ENCODE results near the gene SETD7. TPM values are rescaled to one million over a fixed set of nuclear protein-coding genes. Genes with fewer than 3 reads are reported as not detected.

The SETD7 gene
- total RNA-seq, 1 experiment from 2014 or later, result 32.2 TPM

DNA sequence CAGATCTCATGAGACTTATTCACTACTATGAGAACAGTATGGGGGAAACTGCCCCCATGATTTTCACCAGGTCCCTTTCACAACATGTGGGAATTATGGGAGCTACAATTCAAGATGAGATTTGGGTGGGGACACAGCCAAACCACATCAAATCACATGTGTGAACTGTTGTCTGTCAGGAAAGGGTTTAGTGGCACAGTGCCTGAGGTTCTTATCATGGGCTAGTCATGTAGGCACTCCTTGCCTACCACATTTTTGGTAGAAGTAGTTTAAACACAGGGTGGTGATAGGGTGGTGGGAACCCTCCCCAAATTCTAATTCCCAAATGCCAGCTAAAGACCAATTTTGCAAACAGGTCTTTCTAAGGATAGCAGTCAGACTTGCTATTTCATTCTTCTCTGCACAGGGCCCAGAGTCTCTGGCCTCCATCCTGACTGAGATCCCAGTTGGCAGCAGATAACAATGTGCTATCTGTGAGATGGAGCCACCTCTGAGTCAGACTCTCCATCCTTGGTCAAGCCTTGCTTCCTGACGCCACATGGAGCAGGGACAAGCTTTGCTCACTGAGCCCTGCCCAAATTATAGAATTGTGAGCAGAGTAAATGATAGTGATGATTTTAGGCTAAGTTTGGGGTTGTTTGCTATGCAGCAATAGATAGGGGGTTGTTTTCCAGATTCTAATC, 33.5 kb upstream of the SETD7 start:
- Mint-ChIP-seq H3K9me3 (ENCODE audit: unreplicated experiment) (peaks cover 10% of the 10 kb centered on the region), H3K36me3 (ENCODE audit: insufficient read depth, unreplicated experiment) (no peaks in the 10 kb centered on the region), H3K27me3 (ENCODE audit: insufficient read depth, unreplicated experiment) (no peaks in the 10 kb centered on the region), H3K27ac (ENCODE audit: unreplicated experiment) (no peak overlapping the region), H3K4me1 (ENCODE audit: low read depth, unreplicated experiment) (peaks cover 8% of the 10 kb centered on the region), H3K4me3 (ENCODE audit: unreplicated experiment) (no peak overlapping the region)
- ChIA-PET CTCF (no interaction called here), POLR2A (no interaction called here)
- Histone ChIP-seq H3K4me1 (peaks cover 17% of the 10 kb centered on the region; the same call in 1 of the 2 replicates), H3K36me3 (ENCODE audit: control insufficient read depth, insufficient read depth, low read length) (no peaks in the 10 kb centered on the region), H3K4me3 (ENCODE audit: low read depth, low read length) (no peak overlapping the region), H3K9me3 (no peaks in the 10 kb centered on the region), H3K27me3 (replicated peaks; ENCODE audit: control insufficient read depth, insufficient read depth, low read length) (no peaks in the 10 kb centered on the region)
- intact Hi-C loops (cut with micrococcal nuclease; ENCODE audit: unreplicated experiment), result no loop called here
- no TSS peak for BruUV-seq (replicated peaks)
- DNase-seq, result no peak
- TF ChIP-seq, protein P1, sequence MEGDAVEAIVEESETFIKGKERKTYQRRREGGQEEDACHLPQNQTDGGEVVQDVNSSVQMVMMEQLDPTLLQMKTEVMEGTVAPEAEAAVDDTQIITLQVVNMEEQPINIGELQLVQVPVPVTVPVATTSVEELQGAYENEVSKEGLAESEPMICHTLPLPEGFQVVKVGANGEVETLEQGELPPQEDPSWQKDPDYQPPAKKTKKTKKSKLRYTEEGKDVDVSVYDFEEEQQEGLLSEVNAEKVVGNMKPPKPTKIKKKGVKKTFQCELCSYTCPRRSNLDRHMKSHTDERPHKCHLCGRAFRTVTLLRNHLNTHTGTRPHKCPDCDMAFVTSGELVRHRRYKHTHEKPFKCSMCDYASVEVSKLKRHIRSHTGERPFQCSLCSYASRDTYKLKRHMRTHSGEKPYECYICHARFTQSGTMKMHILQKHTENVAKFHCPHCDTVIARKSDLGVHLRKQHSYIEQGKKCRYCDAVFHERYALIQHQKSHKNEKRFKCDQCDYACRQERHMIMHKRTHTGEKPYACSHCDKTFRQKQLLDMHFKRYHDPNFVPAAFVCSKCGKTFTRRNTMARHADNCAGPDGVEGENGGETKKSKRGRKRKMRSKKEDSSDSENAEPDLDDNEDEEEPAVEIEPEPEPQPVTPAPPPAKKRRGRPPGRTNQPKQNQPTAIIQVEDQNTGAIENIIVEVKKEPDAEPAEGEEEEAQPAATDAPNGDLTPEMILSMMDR (IDR thresholded peaks at IDR 0.05; ENCODE audit: insufficient read depth in 1 of 2, low read depth in 1 of 2, low read length in 1 of 2, severe bottlenecking in 1 of 2, unreplicated experiment in 1 of 2), result no peak

DNA sequence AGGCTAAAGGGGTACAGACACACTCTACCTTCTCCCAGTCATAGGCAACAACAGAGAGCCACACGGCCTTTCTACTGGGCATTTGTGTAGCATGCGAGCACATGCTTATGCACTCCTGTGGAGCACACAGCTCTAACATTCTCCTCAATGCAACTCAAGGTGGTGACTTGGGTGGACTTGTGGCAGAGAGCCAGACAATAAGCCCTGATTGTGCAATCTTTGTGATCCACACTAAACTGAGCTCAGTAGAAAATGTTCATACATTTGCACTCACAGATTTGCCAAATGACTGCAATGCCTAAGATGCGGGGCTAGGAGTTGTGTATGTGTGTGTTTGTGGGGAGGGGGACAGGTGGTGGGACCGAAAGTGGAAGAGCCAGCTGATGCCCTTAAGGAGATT, 31.4 kb upstream of the SETD7 start:
- Mint-ChIP-seq H3K27me3 (ENCODE audit: insufficient read depth, unreplicated experiment) (no peaks in the 10 kb centered on the region), H3K27ac (ENCODE audit: unreplicated experiment) (no peak overlapping the region), H3K4me3 (ENCODE audit: unreplicated experiment) (no peak overlapping the region), H3K36me3 (ENCODE audit: insufficient read depth, unreplicated experiment) (no peaks in the 10 kb centered on the region), H3K4me1 (ENCODE audit: low read depth, unreplicated experiment) (peaks cover 3% of the 10 kb centered on the region), H3K9me3 (ENCODE audit: unreplicated experiment) (peaks cover 10% of the 10 kb centered on the region)
- DNase-seq, result no peak
- peaks cover 5% of the 10 kb centered on the region; the same call in 1 of the 2 replicates for H3K4me1 ChIP-seq
- no TSS peak for BruUV-seq (replicated peaks)
- H3K27me3 ChIP-seq (replicated peaks; ENCODE audit: control insufficient read depth, insufficient read depth, low read length), result no peaks in the 10 kb centered on the region
- no peaks in the 10 kb centered on the region for H3K36me3 ChIP-seq (ENCODE audit: control insufficient read depth, insufficient read depth, low read length)
- POLR2A ChIA-PET, result no interaction called here
- CTCF ChIA-PET, result no interaction called here
- H3K4me3 ChIP-seq (ENCODE audit: low read depth, low read length), result no peak overlapping the region
- H3K9me3 ChIP-seq, result no peaks in the 10 kb centered on the region
- TF ChIP-seq, protein P1 (IDR thresholded peaks at IDR 0.05; ENCODE audit: insufficient read depth in 1 of 2, low read depth in 1 of 2, low read length in 1 of 2, severe bottlenecking in 1 of 2, unreplicated experiment in 1 of 2), result no peak
- intact Hi-C loops (cut with micrococcal nuclease; ENCODE audit: unreplicated experiment), result no loop called here

DNA sequence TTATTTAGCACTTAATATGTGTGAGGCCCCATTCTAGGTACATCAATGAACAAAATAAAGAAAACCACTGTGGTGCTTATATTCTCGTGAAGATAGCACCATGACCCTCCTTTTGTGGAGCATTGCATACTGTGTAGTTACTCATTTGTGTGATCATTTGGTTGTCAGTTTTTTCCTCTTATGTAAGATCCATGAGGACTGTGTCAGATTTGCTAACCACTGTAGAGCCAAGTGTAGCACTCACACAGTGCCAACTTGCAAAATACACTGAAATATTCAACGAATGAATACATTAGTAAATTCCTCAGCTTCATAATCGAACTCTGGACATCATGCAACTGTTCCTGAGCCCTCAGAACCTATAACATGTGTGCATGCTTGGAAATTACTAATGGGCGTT, 29.5 kb upstream of the SETD7 start:
- H3K36me3 ChIP-seq (ENCODE audit: control insufficient read depth, insufficient read depth, low read length), result no peaks in the 10 kb centered on the region
- no peak overlapping the region for H3K4me3 ChIP-seq (ENCODE audit: low read depth, low read length)
- no peak for DNase-seq
- Mint-ChIP-seq H3K27ac (ENCODE audit: unreplicated experiment) (no peak overlapping the region), H3K4me3 (ENCODE audit: unreplicated experiment) (no peak overlapping the region), H3K27me3 (ENCODE audit: insufficient read depth, unreplicated experiment) (no peaks in the 10 kb centered on the region), H3K9me3 (ENCODE audit: unreplicated experiment) (peaks cover 10% of the 10 kb centered on the region), H3K36me3 (ENCODE audit: insufficient read depth, unreplicated experiment) (no peaks in the 10 kb centered on the region), H3K4me1 (ENCODE audit: low read depth, unreplicated experiment) (peaks cover 7% of the 10 kb centered on the region)
- no peaks in the 10 kb centered on the region for H3K27me3 ChIP-seq (replicated peaks; ENCODE audit: control insufficient read depth, insufficient read depth, low read length)
- intact Hi-C loops (cut with micrococcal nuclease; ENCODE audit: unreplicated experiment), result no loop called here
- ChIA-PET CTCF (no interaction called here), POLR2A (no interaction called here)
- BruUV-seq (replicated peaks), result no TSS peak
- TF ChIP-seq, protein P1 (IDR thresholded peaks at IDR 0.05; ENCODE audit: insufficient read depth in 1 of 2, low read depth in 1 of 2, low read length in 1 of 2, severe bottlenecking in 1 of 2, unreplicated experiment in 1 of 2), result no peak
- peaks cover 13% of the 10 kb centered on the region; the same call in 1 of the 2 replicates for H3K4me1 ChIP-seq
- no peaks in the 10 kb centered on the region for H3K9me3 ChIP-seq
